HG03139 (cell line): Measurements from ENCODE around the gene EMX2.

Experiments
- ATAC-seq: cut with Tn5 transposase; IDR thresholded peaks from one replicate; pipeline ENCODE4 v1.9.1; 2021; ENCODE audit not compliant: unreplicated experiment

The EMX2 gene

DNA sequence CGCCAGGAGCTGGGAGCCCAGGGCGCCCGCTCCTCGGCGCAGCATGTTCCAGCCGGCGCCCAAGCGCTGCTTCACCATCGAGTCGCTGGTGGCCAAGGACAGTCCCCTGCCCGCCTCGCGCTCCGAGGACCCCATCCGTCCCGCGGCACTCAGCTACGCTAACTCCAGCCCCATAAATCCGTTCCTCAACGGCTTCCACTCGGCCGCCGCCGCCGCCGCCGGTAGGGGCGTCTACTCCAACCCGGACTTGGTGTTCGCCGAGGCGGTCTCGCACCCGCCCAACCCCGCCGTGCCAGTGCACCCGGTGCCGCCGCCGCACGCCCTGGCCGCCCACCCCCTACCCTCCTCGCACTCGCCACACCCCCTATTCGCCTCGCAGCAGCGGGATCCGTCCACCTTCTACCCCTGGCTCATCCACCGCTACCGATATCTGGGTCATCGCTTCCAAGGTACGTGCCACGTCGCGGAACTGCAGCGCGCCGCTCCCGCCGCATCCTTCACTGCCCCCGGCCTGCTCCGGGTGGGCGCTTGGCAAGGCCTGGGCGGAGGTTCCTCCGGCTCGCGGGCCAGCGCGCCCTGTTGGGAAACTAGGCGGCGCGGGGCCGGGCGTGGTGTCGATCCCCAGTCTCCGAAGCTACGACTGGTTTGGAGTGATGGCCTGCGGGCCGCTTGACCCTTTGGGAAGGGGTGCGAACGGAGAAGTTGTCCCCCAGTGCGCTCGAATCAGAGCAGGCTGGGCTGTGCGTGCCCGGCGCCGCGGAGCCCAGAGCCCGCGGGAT, 868 bp downstream of the EMX2 start:
- no peak for ATAC-seq

DNA sequence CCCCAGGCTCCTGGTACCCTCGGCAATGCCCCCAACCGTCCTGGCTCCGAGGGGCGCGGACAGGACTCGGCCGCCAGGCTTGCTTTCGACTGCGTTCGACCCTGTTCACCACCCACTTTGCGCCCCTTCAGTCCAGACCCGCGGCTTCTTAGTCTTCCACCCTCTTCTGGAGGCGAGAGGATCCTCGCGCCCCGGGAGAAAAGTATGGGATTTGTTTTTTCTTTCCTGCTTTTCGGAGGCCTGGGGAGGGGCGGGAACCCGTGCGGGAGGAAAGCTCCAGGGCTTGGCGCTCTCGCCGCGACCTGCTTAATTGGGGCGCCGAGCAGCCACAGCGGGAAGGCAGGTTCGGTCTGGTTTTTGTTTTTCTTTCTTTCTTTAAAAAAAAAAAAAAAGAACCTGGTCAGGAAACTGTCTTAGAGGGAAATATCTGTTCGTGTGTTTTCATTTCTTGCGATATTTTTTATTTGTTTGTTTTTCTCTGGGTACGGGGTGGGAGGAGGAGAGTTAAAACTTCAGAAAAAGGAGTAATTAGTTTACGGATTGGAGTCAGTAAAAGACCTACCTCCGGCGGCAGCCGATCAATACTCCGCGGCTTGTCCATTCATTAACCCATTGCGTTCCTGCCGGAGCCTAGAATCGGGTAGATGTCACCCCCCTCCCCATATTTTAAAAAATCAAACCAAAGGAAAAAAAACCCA, 1.6 kb downstream of the EMX2 start:
- ATAC-seq, result no peak

DNA sequence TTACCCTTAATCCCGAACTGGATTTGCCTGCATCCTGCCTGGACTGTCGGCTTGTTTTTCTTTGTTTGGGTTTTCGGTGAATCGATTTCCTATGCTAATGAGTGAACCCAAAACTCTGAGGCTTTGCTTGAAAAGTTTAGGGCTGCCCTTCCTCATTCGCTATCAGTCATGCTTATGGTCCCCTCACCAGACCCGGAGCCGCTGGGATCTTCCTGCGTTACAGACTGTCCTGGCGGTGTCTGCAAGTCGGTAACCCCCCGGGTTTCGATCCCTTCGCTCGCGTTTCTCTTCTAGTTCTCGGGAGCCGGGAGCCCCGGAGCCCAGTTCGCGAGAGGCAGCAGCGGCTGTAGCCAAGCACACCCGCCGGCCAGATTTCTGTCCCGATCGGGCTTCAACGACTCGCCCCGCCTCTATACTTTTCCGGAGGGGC, 2.2 kb downstream of the EMX2 start:
- ATAC-seq, result no peak

GRCh38 chr10:117545141-117546019, 2.8 kb downstream of the EMX2 start:
- no peak for ATAC-seq

GRCh38 chr10:117546020-117546580, 3.6 kb downstream of the EMX2 start:
- no peak for ATAC-seq

DNA sequence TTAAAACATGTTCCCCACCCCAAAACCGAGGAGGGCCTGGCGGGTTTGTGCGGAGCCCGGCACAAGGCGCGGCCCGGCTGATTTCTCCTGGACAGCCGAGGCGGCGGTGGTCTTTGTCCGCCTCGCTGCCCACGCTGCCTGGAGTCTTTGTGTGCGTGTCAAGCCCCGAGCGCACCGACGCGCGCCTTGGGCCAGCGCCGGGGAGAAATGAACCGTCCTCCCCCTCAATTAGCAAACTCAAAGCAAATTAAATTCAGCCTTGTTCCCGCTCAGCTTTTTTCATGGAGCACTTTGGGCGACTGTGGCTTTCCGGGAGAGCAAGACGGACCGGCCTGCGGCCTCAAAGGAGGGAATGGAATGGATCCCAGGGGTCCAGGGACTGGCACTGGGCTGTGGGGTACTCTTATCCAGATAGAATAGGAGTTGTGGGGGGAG, 4.1 kb downstream of the EMX2 start:
- no peak for ATAC-seq

GRCh38 chr10:117547016-117547715, 4.6 kb downstream of the EMX2 start:
- ATAC-seq, result no peak

- ATAC-seq, result no peak
Observed at GRCh38 chr10:117547716-117548668, 5.4 kb downstream of the EMX2 start.

- no peak for ATAC-seq
Observed at GRCh38 chr10:117549100-117549585, 6.6 kb downstream of the EMX2 start.

GRCh38 chr10:117550076-117550475, 7.5 kb downstream of the EMX2 start:
- no peak for ATAC-seq

DNA sequence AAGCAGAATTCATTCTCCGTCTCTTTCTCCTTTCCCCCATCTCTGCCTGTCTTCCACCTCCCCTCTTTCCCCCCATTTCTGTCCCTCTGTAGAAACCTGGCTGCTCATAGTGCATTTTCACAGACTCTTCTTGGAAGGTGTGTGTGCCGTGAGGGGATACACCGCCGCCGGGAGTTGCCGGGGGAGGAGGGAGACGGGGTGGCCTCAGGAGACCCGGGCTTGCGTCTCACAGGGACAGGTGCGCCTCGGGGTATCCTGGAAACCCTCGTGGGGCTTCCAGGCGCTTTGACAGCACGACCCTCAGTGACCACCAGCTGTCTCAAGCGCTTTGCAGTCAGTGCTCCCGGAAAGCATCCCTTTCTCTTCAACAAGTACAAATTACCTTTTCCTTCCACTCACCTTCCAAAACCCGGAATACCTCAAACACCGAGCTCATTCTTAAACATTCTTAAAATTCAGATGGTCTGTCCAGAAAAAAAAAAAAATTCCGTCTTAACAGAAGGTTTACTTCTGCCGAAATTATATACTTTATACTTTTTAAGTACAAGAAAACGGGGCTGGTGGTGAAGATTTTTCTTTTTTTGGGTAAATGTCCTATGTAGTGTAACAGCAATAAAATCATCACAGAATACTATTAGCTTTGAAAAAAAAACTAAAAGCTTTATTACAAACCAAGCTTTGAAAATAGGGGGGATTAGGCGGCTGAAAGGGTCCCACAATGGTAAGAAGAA, 8.2 kb downstream of the EMX2 start:
- no peak for ATAC-seq

DNA sequence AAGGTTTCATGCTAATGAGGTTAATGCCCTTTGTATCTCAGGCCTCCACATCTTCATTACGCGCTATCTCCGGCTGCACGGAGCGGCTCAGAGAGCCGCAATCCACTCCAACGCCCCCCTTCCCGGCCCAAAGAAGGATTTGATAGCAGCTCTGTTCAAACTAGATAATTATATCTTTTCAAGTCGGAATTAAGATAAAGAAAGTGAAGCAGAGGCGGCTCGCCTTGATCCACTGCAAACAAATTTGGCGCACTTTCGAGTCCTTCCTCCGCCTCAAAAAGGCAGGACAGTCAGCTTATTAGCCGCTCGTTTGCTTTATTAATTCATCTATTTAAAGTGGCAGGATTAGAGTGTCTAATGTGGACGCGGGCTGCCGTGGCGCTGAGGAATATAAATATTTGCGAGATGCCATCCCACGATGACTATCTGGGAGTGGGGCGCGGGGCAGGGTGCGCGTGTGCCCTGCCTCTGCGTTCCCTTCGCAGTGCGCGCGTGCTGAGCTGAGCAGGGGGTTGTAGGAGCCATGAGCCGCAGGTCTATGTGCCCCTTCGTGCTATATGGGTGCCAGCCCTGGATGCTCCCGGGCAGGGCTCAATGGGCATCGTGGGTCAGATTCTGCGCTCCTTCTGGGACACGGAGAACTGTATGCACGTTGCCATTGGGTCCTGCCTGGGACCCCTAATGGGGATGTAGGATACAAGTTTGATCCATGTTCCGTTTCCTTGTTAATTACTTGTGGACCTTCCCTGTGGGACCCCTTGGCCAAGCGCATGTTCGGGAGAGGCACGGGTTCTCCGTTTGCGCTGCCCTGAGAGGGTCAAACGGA, 9.0 kb downstream of the EMX2 start:
- ATAC-seq, result no peak

- no peak for ATAC-seq
Observed at GRCh38 chr10:117552156-117552631, 9.6 kb downstream of the EMX2 start.

- no peak for ATAC-seq
Observed at GRCh38 chr10:117552701-117553141, 10.2 kb downstream of the EMX2 start.

GRCh38 chr10:117553142-117553814, 10.7 kb downstream of the EMX2 start:
- no peak for ATAC-seq

DNA sequence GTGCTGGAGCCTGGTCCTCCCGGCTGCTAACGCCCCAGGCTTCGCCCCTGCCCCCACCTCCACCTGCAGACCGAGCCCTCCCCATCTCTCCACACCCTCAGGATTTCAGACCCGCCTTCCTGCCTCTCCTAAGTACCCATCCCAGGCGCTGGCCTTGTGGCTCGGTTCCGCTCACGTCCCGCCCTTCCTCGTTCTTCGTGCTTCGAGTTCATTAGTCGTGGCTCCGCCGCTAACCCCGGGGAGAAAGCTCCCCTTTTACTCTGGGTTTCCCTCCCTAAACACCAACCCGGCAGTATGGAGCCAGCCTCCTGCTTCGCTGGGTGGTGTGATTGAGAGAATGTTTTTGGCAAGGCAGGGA, 11.2 kb downstream of the EMX2 start:
- no peak for ATAC-seq

- ATAC-seq, result no peak
Observed at GRCh38 chr10:117554241-117554814, 11.8 kb downstream of the EMX2 start.
